Mucosa of descending colon (tissue), 3 donors: ENCODE measurements around the gene CDK17. TPM values are rescaled to one million over a fixed set of nuclear protein-coding genes. Genes with fewer than 3 reads are reported as not detected.

Experiments used
- ATAC-seq: fragments of 200-7000 bp; cut with Tn5 transposase; one replicate; pipeline ENCODE4 v1.9.1; 2020; ENCODE audit warnings: mild to moderate bottlenecking, moderate library complexity
- DNase-seq, 3 donors: peaks; one replicate each; pipeline ENCODE4 v3.0.0-alpha.2; 2020
- H3K36me3 ChIP-seq: fragments of 200-600 bp; one replicate; pipeline ENCODE4 v1.8.0; 2021; ENCODE audit warnings: low read depth, mild to moderate bottlenecking
- H3K4me1 ChIP-seq: fragments of 200-600 bp; one replicate; pipeline ENCODE4 v1.8.0; 2021; ENCODE audit warnings: low read depth, mild to moderate bottlenecking
- H3K4me3 ChIP-seq: fragments of 200-600 bp; one replicate; pipeline ENCODE4 v1.8.0; 2021; ENCODE audit warnings: mild to moderate bottlenecking
- H3K9me3 ChIP-seq: fragments of 200-600 bp; one replicate; pipeline ENCODE4 v1.8.0; 2021; ENCODE audit warnings: mild to moderate bottlenecking
- CTCF ChIP-seq: fragments of 200-600 bp; IDR thresholded peaks from one replicate; pipeline ENCODE4 v1.8.0; 2022; ENCODE audit warnings: antibody characterized with exemption, mild to moderate bottlenecking
- intact Hi-C, 2 donors: fragments of 100-400 bp; cut with DNase I in 1 of 2; cut with micrococcal nuclease in 1 of 2; formaldehyde crosslinking; loops; one replicate each; pipeline versions ENCODE4 v1.11.0 to v1.11.1; 2022; cut with DNase I, micrococcal nuclease
- total RNA-seq, 3 donors: library from RNA; stranded (reverse); fragmentation: NEBNext Ultra II Directional in 2 of 3; extraction: Animal tissue kit (Norgen Biotek cat#: 25700) in 2 of 3; gene quantifications; one replicate each; pipeline versions ENCODE4 v1.2.1 to v1.2.4, GENCODE V29; 2021 to 2023
- donor health status: DM: no; HTN: no; CAD: no; lungs with moderate emphysema.
- donor health status: DM: no; HTN: no; CAD: no.
- donor health status: DM: no; HTN: yes; CAD: no.

The CDK17 gene
- total RNA-seq, 3 donors from 2014 or later = 19.5 to 43.5 (median 24.0) TPM

GRCh38 chr12:96442906-96443305 is 42.7 kb upstream of the CDK17 start:
- ATAC-seq (no peak), DNase-seq (no peak)
- no peaks in the 10 kb centered on the region for H3K36me3 ChIP-seq
- intact Hi-C loops = no loop called here
- H3K4me1 ChIP-seq = no peaks in the 10 kb centered on the region
- H3K9me3 ChIP-seq = no peaks in the 10 kb centered on the region
- no peak for TF ChIP-seq CTCF
- no peak overlapping the region for H3K4me3 ChIP-seq

- intact Hi-C loops = no loop called here
These were observed 41.6 kb upstream of the CDK17 start for GRCh38 chr12:96441816-96442215.

GRCh38 chr12:96438330-96438729 is 38.1 kb upstream of the CDK17 start:
- H3K4me1 ChIP-seq = no peaks in the 10 kb centered on the region
- ATAC-seq = no peak

More at GRCh38 chr12:96441816-96442215, 41.6 kb upstream of the CDK17 start:
- H3K36me3 ChIP-seq = no peaks in the 10 kb centered on the region
- no peak for ATAC-seq
- no peak for TF ChIP-seq CTCF
- H3K4me1 ChIP-seq = no peaks in the 10 kb centered on the region
- no peak for DNase-seq
- H3K9me3 ChIP-seq = no peaks in the 10 kb centered on the region
- H3K4me3 ChIP-seq = no peak overlapping the region

GRCh38 chr12:96437171-96437445 is 36.9 kb upstream of the CDK17 start:
- no peaks in the 10 kb centered on the region for H3K9me3 ChIP-seq
- DNase-seq (no peak), ATAC-seq (no peak)
- no peaks in the 10 kb centered on the region for H3K36me3 ChIP-seq
- no peak for TF ChIP-seq CTCF
- H3K4me1 ChIP-seq = no peaks in the 10 kb centered on the region
- intact Hi-C loops = no loop called here
- no peak overlapping the region for H3K4me3 ChIP-seq

More at GRCh38 chr12:96438330-96438729, 38.1 kb upstream of the CDK17 start:
- DNase-seq = no peak
- no peak overlapping the region for H3K4me3 ChIP-seq
- no peak for TF ChIP-seq CTCF
- intact Hi-C loops = no loop called here
- no peaks in the 10 kb centered on the region for H3K36me3 ChIP-seq
- no peaks in the 10 kb centered on the region for H3K9me3 ChIP-seq

GRCh38 chr12:96436366-96437170 is 36.3 kb upstream of the CDK17 start:
- no peak overlapping the region for H3K4me3 ChIP-seq
- no peaks in the 10 kb centered on the region for H3K9me3 ChIP-seq
- no peak for ATAC-seq
- H3K36me3 ChIP-seq = no peaks in the 10 kb centered on the region
- DNase-seq = no peak
- no peak for TF ChIP-seq CTCF
- H3K4me1 ChIP-seq = no peaks in the 10 kb centered on the region
- intact Hi-C loops = no loop called here
